Mesenchymal stem cell (in vitro differentiated cells and primary cell): ENCODE data around the gene TMEM63A.

Experiments
- DNase-seq: peaks from one replicate; pipeline ENCODE4 v3.0.0-alpha.2; 2013
- H2AFZ ChIP-seq: one replicate; pipeline ENCODE4 v1.6.1; 2013; ENCODE audit warnings: low read depth, mild to moderate bottlenecking, control low read depth, inconsistent platforms, low read length, moderate library complexity
- H2AK5ac ChIP-seq: 2 replicates; pipeline ENCODE4 v1.6.1; 2013; ENCODE audit warnings: low read length, moderate library complexity, mild to moderate bottlenecking, inconsistent platforms; ENCODE audit not compliant: severe bottlenecking
- H2BK120ac ChIP-seq: one replicate; pipeline ENCODE4 v1.6.1; 2013; ENCODE audit warnings: low read depth, mild to moderate bottlenecking, inconsistent platforms, low read length, moderate library complexity
- H2BK12ac ChIP-seq, 2 experiments: one replicate each; pipeline ENCODE4 v1.6.1; 2013; ENCODE audit warnings: inconsistent platforms in 2 of 2, low read length in 2 of 2, mild to moderate bottlenecking in 2 of 2, moderate library complexity in 2 of 2, control low read depth in 1 of 2
- H2BK15ac ChIP-seq: one replicate; pipeline ENCODE4 v1.6.1; 2013; ENCODE audit warnings: mild to moderate bottlenecking, low read depth, inconsistent platforms; ENCODE audit not compliant: poor library complexity, severe bottlenecking
- H2BK5ac ChIP-seq: 2 replicates; pipeline ENCODE4 v1.6.1; 2013; ENCODE audit warnings: low read depth, mild to moderate bottlenecking, low read length, control low read depth, inconsistent platforms; ENCODE audit not compliant: poor library complexity, severe bottlenecking
- H3K14ac ChIP-seq, 2 experiments: one replicate each; pipeline ENCODE4 v1.6.1; 2013; ENCODE audit warnings: inconsistent platforms in 2 of 2, low read length in 2 of 2, control low read depth in 1 of 2, mild to moderate bottlenecking in 1 of 2, moderate library complexity in 1 of 2
- H3K18ac ChIP-seq, 2 experiments: one replicate each; pipeline ENCODE4 v1.6.1; 2013; ENCODE audit warnings: inconsistent platforms in 2 of 2, low read length in 2 of 2, control low read depth in 1 of 2, low read depth in 1 of 2, mild to moderate bottlenecking in 1 of 2
- H3K23ac ChIP-seq, 2 experiments: one replicate each; pipeline ENCODE4 v1.6.1; 2013; ENCODE audit warnings: inconsistent platforms in 2 of 2, low read length in 2 of 2, mild to moderate bottlenecking in 2 of 2, moderate library complexity in 2 of 2, control low read depth in 1 of 2
- H3K27ac ChIP-seq: 2 replicates; pipeline ENCODE4 v1.5.1; 2013; ENCODE audit warnings: mild to moderate bottlenecking, moderate library complexity, low read length, control low read depth, inconsistent platforms; ENCODE audit not compliant: poor library complexity, severe bottlenecking
- H3K27me3 ChIP-seq, 2 experiments: 2 replicates each; pipeline versions ENCODE4 v1.6.1 to v1.7.0; 2013; ENCODE audit warnings: low read length in 2 of 2, mild to moderate bottlenecking in 2 of 2, moderate library complexity in 2 of 2, control low read depth in 1 of 2, inconsistent platforms in 1 of 2; ENCODE audit not compliant: control insufficient read depth in 1 of 2, insufficient read depth in 1 of 2
- H3K36me3 ChIP-seq, 2 experiments: 2 replicates each; pipeline versions ENCODE4 v1.6.1 to v1.7.0; 2013; ENCODE audit warnings: low read length in 2 of 2, control low read depth in 1 of 2, inconsistent platforms in 1 of 2, low read depth in 1 of 2, mild to moderate bottlenecking in 1 of 2; ENCODE audit not compliant: insufficient read depth in 2 of 2, control insufficient read depth in 1 of 2
- H3K4ac ChIP-seq, 2 experiments: one replicate each; pipeline ENCODE4 v1.6.1; 2013; ENCODE audit warnings: inconsistent platforms in 2 of 2, low read length in 2 of 2, mild to moderate bottlenecking in 2 of 2, moderate library complexity in 2 of 2, control low read depth in 1 of 2, low read depth in 1 of 2
- H3K4me1 ChIP-seq: 2 replicates; pipeline ENCODE4 v1.6.1; 2013; ENCODE audit warnings: low read depth, low read length, control low read depth; ENCODE audit not compliant: control insufficient read depth, insufficient read depth
- H3K4me2 ChIP-seq: 2 replicates; pipeline ENCODE4 v1.6.1; 2013; ENCODE audit warnings: low read length, mild to moderate bottlenecking, inconsistent platforms; ENCODE audit not compliant: poor library complexity, severe bottlenecking
- H3K4me3 ChIP-seq, 2 experiments: 2 replicates each; pipeline versions ENCODE4 v1.5.1 to v1.7.0; 2013; ENCODE audit warnings: low read length in 2 of 2, mild to moderate bottlenecking in 2 of 2, control low read depth in 1 of 2, low read depth in 1 of 2; ENCODE audit not compliant: insufficient read depth in 1 of 2
- H3K79me1 ChIP-seq: replicated peaks from 2 replicates; pipeline ENCODE4 v1.6.1; 2013; ENCODE audit warnings: mild to moderate bottlenecking, control low read depth, low read length, inconsistent platforms; ENCODE audit not compliant: poor library complexity, severe bottlenecking
- H3K9ac ChIP-seq: 2 replicates; pipeline ENCODE4 v1.7.0; 2013; ENCODE audit warnings: mild to moderate bottlenecking, low read length, moderate library complexity
- H3K9me3 ChIP-seq: 2 replicates; pipeline ENCODE4 v1.7.0; 2013; ENCODE audit warnings: mild to moderate bottlenecking, low read length; ENCODE audit not compliant: control insufficient read depth
- H4K8ac ChIP-seq: one replicate; pipeline ENCODE4 v1.6.1; 2013; ENCODE audit warnings: inconsistent platforms, mild to moderate bottlenecking, low read length, moderate library complexity
- H4K91ac ChIP-seq: one replicate; pipeline ENCODE4 v1.6.1; 2013; ENCODE audit warnings: mild to moderate bottlenecking, low read length, inconsistent platforms
- WGBS: methylation state at CpG from one replicate; pipeline ENCODE4 v1.1.7; 2013; ENCODE audit warnings: mixed read lengths; 5-methylcytosine and 5-hydroxymethylcytosine counted together

Gene TMEM63A

DNA sequence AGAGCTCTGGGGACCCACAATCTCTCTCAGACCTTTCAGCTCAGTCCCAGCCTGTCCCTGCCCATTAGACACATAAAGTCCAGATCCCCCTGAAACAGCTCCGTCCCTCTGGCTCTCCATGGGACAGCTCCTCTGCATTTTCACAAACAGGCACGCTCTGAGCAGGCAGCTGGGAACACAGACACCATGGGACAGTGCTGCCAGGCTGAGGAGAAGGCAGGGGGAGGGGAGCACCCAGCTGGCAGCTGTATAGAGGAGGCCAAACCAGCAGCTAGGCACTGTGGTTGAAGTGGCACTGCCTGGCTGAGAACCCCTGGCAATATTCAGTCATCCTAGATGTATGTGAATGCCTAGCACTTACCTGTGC lies 2.0 kb downstream of the TMEM63A start:
- Histone ChIP-seq H4K91ac (no peak overlapping the region), H3K14ac (peak overlapping the region in 1 of 2 experiments; percentile 2), H3K9me3 (no peaks in the 10 kb centered on the region), H3K4me3 (no peak overlapping the region), H2BK120ac (no peak overlapping the region), H3K27me3 (no peaks in the 10 kb centered on the region), H2BK12ac (no peak overlapping the region), H3K18ac (no peak overlapping the region), H3K36me3 (peaks cover 9 to 14% of the 10 kb centered on the region in 2 experiments), H4K8ac (no peak overlapping the region), H3K4ac (no peak overlapping the region), H2AFZ (no peak overlapping the region), H3K4me1 (peaks cover 24% of the 10 kb centered on the region), H2BK5ac (no peak overlapping the region), H3K23ac (peak overlapping the region in 1 of 2 experiments; percentile 14), H2AK5ac (no peak overlapping the region), H3K4me2 (no peak overlapping the region), H3K9ac (no peak overlapping the region), H3K27ac (no peak overlapping the region), H3K79me1 (peaks cover 29% of the 10 kb centered on the region), H2BK15ac (no peak overlapping the region)
- DNase-seq, result no peak
- WGBS, result 90% methylated on average over 2 of the region's 2 CpGs

DNA sequence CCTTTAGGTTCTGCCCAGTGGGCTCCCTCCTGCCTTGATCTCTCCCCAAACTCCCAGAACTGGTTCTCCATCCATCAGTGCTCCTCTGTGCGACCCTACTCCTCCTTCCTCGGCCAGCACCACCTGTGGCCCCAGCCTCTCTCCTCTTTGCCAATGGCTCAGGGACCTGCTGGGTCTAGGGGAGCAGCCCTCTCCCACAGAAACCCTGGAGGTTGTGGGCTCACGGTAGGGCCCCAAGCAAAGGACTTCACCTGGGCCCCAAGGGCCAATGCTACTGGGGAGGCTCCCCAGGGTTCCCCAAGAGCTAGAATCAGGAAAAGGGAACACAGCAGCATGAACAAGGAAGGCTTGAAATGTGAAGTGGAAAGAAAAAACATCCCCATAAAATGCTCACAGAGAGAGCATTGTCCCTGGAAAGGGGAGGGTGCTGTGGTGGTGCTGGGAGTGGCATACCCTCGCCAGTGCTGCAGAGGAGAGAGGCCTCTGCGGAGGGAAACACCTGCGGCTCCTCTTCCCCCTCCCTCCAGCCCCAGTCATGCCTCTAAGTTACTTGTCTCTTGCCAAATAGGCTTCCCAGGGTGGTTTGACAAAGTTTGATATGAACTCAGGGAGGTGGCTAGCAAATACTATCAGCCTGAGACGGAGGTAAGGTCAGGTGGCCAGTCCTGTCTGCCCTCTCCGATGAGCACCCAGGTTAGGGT lies 2.5 kb downstream of the TMEM63A start:
- Histone ChIP-seq H2BK12ac (no peak overlapping the region), H2AFZ (no peak overlapping the region), H3K18ac (no peak overlapping the region), H3K27me3 (no peaks in the 10 kb centered on the region), H3K9me3 (no peaks in the 10 kb centered on the region), H2BK15ac (no peak overlapping the region), H3K27ac (no peak overlapping the region), H3K14ac (no peak overlapping the region), H4K8ac (no peak overlapping the region), H3K4ac (no peak overlapping the region), H2AK5ac (no peak overlapping the region), H3K4me3 (no peak overlapping the region), H3K36me3 (peaks cover 9 to 16% of the 10 kb centered on the region in 2 experiments), H2BK5ac (no peak overlapping the region), H3K4me1 (peaks cover 26% of the 10 kb centered on the region), H3K9ac (no peak overlapping the region), H3K4me2 (no peak overlapping the region), H2BK120ac (no peak overlapping the region), H3K79me1 (peaks cover 30% of the 10 kb centered on the region), H4K91ac (no peak overlapping the region), H3K23ac (no peak overlapping the region)
- 99% methylated on average over 5 of the region's 8 CpGs for WGBS
- no peak for DNase-seq

DNA sequence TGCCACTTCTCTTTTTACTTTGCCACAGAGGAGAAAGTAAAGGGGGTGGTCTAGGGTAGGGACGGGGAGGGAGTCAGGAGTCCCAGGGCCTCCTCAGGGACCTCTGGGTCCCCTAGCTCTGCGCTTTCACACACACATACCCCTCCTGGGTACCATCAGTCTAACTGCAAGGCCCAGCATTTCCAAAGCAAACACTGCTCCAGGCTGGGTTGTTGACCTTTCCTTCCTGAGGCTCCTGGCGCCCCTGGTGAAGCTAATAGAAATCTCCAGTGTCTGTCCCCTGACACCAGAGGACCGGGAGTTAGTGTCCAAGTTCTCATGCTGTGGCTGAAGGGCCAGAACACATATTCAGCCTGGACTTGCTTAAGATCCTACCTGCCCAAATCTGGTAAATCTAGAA lies 3.9 kb downstream of the TMEM63A start:
- no peak overlapping the region for H3K23ac ChIP-seq
- H3K4me3 ChIP-seq, result no peak overlapping the region
- H2BK120ac ChIP-seq, result no peak overlapping the region
- H3K4me2 ChIP-seq, result no peak overlapping the region
- no peak overlapping the region for H2AK5ac ChIP-seq
- H3K79me1 ChIP-seq, result peaks cover 28% of the 10 kb centered on the region
- no peak overlapping the region for H2AFZ ChIP-seq
- H3K18ac ChIP-seq, result no peak overlapping the region
- DNase-seq, result no peak
- H3K27me3 ChIP-seq, result no peaks in the 10 kb centered on the region
- peaks cover 22 to 29% of the 10 kb centered on the region in 2 experiments for H3K36me3 ChIP-seq
- WGBS, result 83% methylated on average over 4 of the region's 4 CpGs
- H4K91ac ChIP-seq, result no peak overlapping the region
- no peaks in the 10 kb centered on the region for H3K9me3 ChIP-seq
- peaks cover 23% of the 10 kb centered on the region for H3K4me1 ChIP-seq
- H2BK15ac ChIP-seq, result no peak overlapping the region
- no peak overlapping the region for H4K8ac ChIP-seq
- no peak overlapping the region for H2BK5ac ChIP-seq
- no peak overlapping the region for H3K14ac ChIP-seq
- no peak overlapping the region for H3K27ac ChIP-seq
- no peak overlapping the region for H3K4ac ChIP-seq
- no peak overlapping the region for H3K9ac ChIP-seq
- H2BK12ac ChIP-seq, result no peak overlapping the region

DNA sequence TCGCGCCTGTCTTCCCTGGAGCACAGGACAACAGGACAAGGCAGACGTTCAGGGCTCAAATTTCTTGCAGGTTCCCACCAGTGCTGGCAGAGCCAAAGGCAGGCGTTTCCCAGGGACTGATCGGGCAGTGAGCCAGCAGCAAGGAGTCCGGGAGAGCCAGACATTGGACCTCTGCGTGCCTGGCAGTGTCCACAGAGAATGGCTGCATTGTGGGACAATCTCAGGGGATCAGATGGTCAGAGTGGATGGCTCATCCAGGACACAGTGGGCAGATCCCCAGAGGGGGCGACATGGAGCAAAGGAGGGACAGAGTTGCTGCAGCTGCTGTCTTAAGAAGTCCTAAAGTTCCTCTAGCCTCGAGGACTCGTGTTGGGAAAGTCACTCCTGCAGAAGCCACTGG lies 4.6 kb downstream of the TMEM63A start:
- peak overlapping the region; percentile 4 for H3K9ac ChIP-seq
- no peak overlapping the region for H4K91ac ChIP-seq
- no peak overlapping the region for H3K27ac ChIP-seq
- H2BK12ac ChIP-seq, result no peak overlapping the region
- no peaks in the 10 kb centered on the region for H3K9me3 ChIP-seq
- H2AFZ ChIP-seq, result no peak overlapping the region
- H3K4me2 ChIP-seq, result no peak overlapping the region
- no peak overlapping the region for H3K18ac ChIP-seq
- WGBS, result 74% methylated on average over 10 of the region's 10 CpGs
- no peak overlapping the region for H3K4me3 ChIP-seq
- H3K27me3 ChIP-seq, result no peaks in the 10 kb centered on the region
- H3K79me1 ChIP-seq, result peaks cover 27% of the 10 kb centered on the region
- H3K23ac ChIP-seq, result no peak overlapping the region
- peaks cover 26 to 36% of the 10 kb centered on the region in 2 experiments for H3K36me3 ChIP-seq
- no peak overlapping the region for H3K4ac ChIP-seq
- H4K8ac ChIP-seq, result no peak overlapping the region
- DNase-seq, result peak; percentile 66
- peaks cover 20% of the 10 kb centered on the region for H3K4me1 ChIP-seq
- no peak overlapping the region for H2BK15ac ChIP-seq
- no peak overlapping the region for H2BK5ac ChIP-seq
- H3K14ac ChIP-seq, result no peak overlapping the region
- no peak overlapping the region for H2AK5ac ChIP-seq
- H2BK120ac ChIP-seq, result no peak overlapping the region
